A549 (cell line): Measurements from ENCODE around the gene SPP2. TPM values are rescaled to one million over a fixed set of nuclear protein-coding genes. Genes with fewer than 3 reads are reported as not detected.

Source experiments
- ATAC-seq, 2 experiments: fragments of 200-7000 bp in 1 of 2; fragments of >200 bp in 1 of 2; cut with Nextera tagmentation in 1 of 2; cut with Tn5 transposase in 1 of 2; 3 replicates each; pipeline versions ENCODE4 v1.8.0 to v1.9.1; 2018 to 2020; ENCODE audit warnings: mild to moderate bottlenecking in 1 of 2, moderate library complexity in 1 of 2
- CTCF ChIA-PET: fragments of 300-600 bp; sonication (Branson Sonifier 250); formaldehyde crosslinking; extraction: SDS; loops from one replicate; lab custom pipeline; 2021; ENCODE audit warnings: antibody characterized with exemption, inconsistent platforms; lab: Yijun Ruan, JAX
- POLR2A ChIA-PET: fragments of 350-600 bp; formaldehyde crosslinking; extraction: SDS; loops from one replicate; lab custom pipeline; 2021; ENCODE audit warnings: antibody characterized with exemption, inconsistent platforms; lab: Yijun Ruan, JAX
- DNase-seq, 2 experiments: peaks; one replicate each; pipeline versions ENCODE4 v3.0.0 to v3.0.0-alpha.2; 2011 to 2016; ENCODE audit warnings: low read depth in 1 of 2, low spot score in 1 of 2
- FAIRE-seq: peaks from 2 replicates; lab custom pipeline; 2011; peaks lifted over from hg19 to GRCh38; lab: Jason Lieb, UNC
- H3K27ac ChIP-seq, 2 experiments: fragments of >200 bp; sonication (Bioruptor Twin); formaldehyde crosslinking; 3 replicates each; pipeline ENCODE4 v1.5.1; 2016 to 2017
- H3K4me1 ChIP-seq: fragments of >200 bp; sonication (Bioruptor Twin); formaldehyde crosslinking; 3 replicates; pipeline ENCODE4 v1.6.1; 2016
- H3K4me2 ChIP-seq: fragments of >200 bp; sonication (Bioruptor Twin); formaldehyde crosslinking; 3 replicates; pipeline ENCODE4 v1.6.1; 2016
- H3K4me3 ChIP-seq: fragments of >200 bp; sonication (Bioruptor Twin); formaldehyde crosslinking; 3 replicates; pipeline ENCODE4 v1.5.1; 2016
- H3K9me3 ChIP-seq: fragments of >200 bp; sonication (Bioruptor Twin); formaldehyde crosslinking; 3 replicates; pipeline ENCODE4 v1.6.1; 2016
- BCL3 ChIP-seq: fragments of >200 bp; sonication (Bioruptor Twin); formaldehyde crosslinking; IDR thresholded peaks from 3 replicates; pipeline ENCODE4 v1.6.1; 2016
- CEBPB ChIP-seq, 2 experiments: fragments of >200 bp in 1 of 2; sonication (Bioruptor Twin) in 1 of 2; formaldehyde crosslinking in 1 of 2; IDR thresholded peaks; 2 replicates each; pipeline ENCODE4 v1.6.1; 2012 to 2016
- ELK1 ChIP-seq: fragments of 150-350 bp; IDR thresholded peaks from 2 replicates; pipeline ENCODE4 v1.6.1; 2014; ENCODE audit warnings: low read depth, mild to moderate bottlenecking, low read length
- ESRRA ChIP-seq: fragments of 150-350 bp; IDR thresholded peaks from 2 replicates; pipeline ENCODE4 v1.6.1; 2014; ENCODE audit warnings: mild to moderate bottlenecking, low read length, borderline replicate concordance
- FOSL2 ChIP-seq, 2 experiments: fragments of 450-650 bp in 1 of 2; fragments of >200 bp in 1 of 2; sonication (Bioruptor Twin) in 1 of 2; formaldehyde crosslinking; IDR thresholded peaks; 2 replicates each; pipeline versions ENCODE4 v1.5.0 to v1.6.1; 2016 to 2020; ENCODE audit warnings: mild to moderate bottlenecking in 1 of 2, moderate library complexity in 1 of 2
- HOXB5 ChIP-seq: fragments of 250-450 bp; sonication (Bioruptor Pico); IDR thresholded peaks from 2 replicates; pipeline ENCODE4 v1.5.0; 2020; ENCODE audit warnings: mild to moderate bottlenecking, moderate library complexity
- JUN ChIP-seq, 2 experiments: fragments of >200 bp; sonication (Bioruptor Twin); formaldehyde crosslinking; IDR thresholded peaks; 2 replicates in 1 of 2; 3 replicates in 1 of 2; pipeline ENCODE4 v1.6.1; 2016 to 2017
- KDM1A ChIP-seq: fragments of 200-600 bp; sonication (generic); IDR thresholded peaks from 2 replicates; pipeline ENCODE4 v1.6.1; 2016; ENCODE audit warnings: low read depth, mild to moderate bottlenecking
- MAZ ChIP-seq: fragments of 150-350 bp; IDR thresholded peaks from 2 replicates; pipeline ENCODE4 v1.6.1; 2014; ENCODE audit warnings: antibody characterized with exemption, low read depth, low read length, borderline replicate concordance
- NFE2L2 ChIP-seq: fragments of 150-350 bp; conservative IDR thresholded peaks from 2 replicates; pipeline ENCODE4 v1.6.1; 2014; ENCODE audit warnings: low read length
- POLR2A ChIP-seq: IDR thresholded peaks from 2 replicates; pipeline ENCODE4 v1.6.1; 2012; ENCODE audit warnings: mild to moderate bottlenecking, low read length
- POLR2AphosphoS2 ChIP-seq: conservative IDR thresholded peaks from 2 replicates; pipeline ENCODE4 v1.6.1; 2012; ENCODE audit warnings: low read length, improper control_type of control experiment, inconsistent platforms
- RAD21 ChIP-seq, 2 experiments: fragments of >200 bp in 1 of 2; sonication (Bioruptor Twin) in 1 of 2; formaldehyde crosslinking in 1 of 2; IDR thresholded peaks in 1 of 2; conservative IDR thresholded peaks in 1 of 2; 2 replicates in 1 of 2; 3 replicates in 1 of 2; pipeline ENCODE4 v1.6.1; 2012 to 2018; ENCODE audit warnings: inconsistent platforms in 1 of 2
- RARB ChIP-seq: fragments of 250-450 bp; sonication (Bioruptor Pico); IDR thresholded peaks from 2 replicates; pipeline ENCODE4 v1.8.0; 2021; ENCODE audit warnings: mild to moderate bottlenecking, moderate library complexity
- RCOR1 ChIP-seq: fragments of 150-350 bp; IDR thresholded peaks from 2 replicates; pipeline ENCODE4 v1.6.1; 2014; ENCODE audit warnings: antibody characterized with exemption, low read length, low read depth
- SMC3 ChIP-seq: fragments of >200 bp; sonication (Bioruptor Twin); formaldehyde crosslinking; IDR thresholded peaks from 3 replicates; pipeline ENCODE4 v1.6.1; 2018; ENCODE audit warnings: inconsistent platforms
- SREBF2 ChIP-seq: fragments of 450-650 bp; IDR thresholded peaks from 2 replicates; pipeline ENCODE4 v1.6.1; 2014; ENCODE audit warnings: mild to moderate bottlenecking, moderate library complexity
- ZC3H11A ChIP-seq: fragments of 450-650 bp; IDR thresholded peaks from 2 replicates; pipeline ENCODE4 v1.6.1; 2014; ENCODE audit warnings: antibody characterized with exemption, mild to moderate bottlenecking
- ZFP36 ChIP-seq: fragments of 450-650 bp; IDR thresholded peaks from 2 replicates; pipeline ENCODE4 v1.6.1; 2014; ENCODE audit warnings: borderline replicate concordance; ENCODE audit not compliant: partially characterized antibody
- WGBS: methylation state at CpG from one replicate; pipeline ENCODE4 v1.1.6; 2017; ENCODE audit errors: missing lambda C conversion rate; 5-methylcytosine and 5-hydroxymethylcytosine counted together
- polyA plus RNA-seq, 4 experiments: library from polyadenylated mRNA; depleted of rRNA in 3 of 4; stranded (reverse); fragments of >200 nt; fragmentation: RNase III in 1 of 4; extraction: RNeasy Plus Mini Kit Qiagen cat#74134 plus additional on column Dnase treatment in 1 of 4; gene quantifications; 2 replicates in 3 of 4; 3 replicates in 1 of 4; pipeline ENCODE4 v1.2.3, GENCODE V29; 2011 to 2017
- TF ChIP-seq, protein P1 (sequence below): IDR thresholded peaks from 2 replicates; pipeline ENCODE4 v1.6.1; 2012
- TF ChIP-seq, protein P2 (sequence below): IDR thresholded peaks from 2 replicates; pipeline ENCODE4 v1.6.1; 2012; ENCODE audit warnings: low read depth, borderline replicate concordance

Gene SPP2
- polyA plus RNA-seq, 2 of the 4 experiments (the other 2 are of a cell fraction): not detected

DNA sequence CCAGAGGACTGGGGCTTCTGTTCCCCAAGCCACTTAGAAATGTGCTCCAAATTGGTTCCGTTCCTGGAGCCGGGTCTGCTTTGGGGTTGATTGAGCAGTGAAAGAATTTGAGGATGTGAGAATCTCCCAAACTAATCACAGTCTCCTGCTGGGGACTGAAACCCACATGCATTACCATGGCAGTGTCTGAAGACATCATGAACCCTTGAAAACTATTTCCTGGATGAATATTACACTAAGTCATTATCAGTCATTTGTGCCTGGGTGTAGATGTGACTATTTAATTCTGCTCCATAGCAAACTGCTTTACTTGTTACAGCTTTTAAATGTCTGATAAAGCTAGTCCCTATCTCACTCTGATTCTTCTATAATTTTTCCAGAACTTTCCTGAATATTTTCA, 27.6 kb downstream of the SPP2 start:
- ATAC-seq (no peak), DNase-seq (no peak), FAIRE-seq (no peak)
- WGBS: 80% methylated on average over 2 of the region's 2 CpGs
- Histone ChIP-seq H3K27ac (no peak overlapping the region), H3K9me3 (no peaks in the 10 kb centered on the region), H3K4me2 (no peak overlapping the region), H3K4me3 (no peak overlapping the region), H3K4me1 (peaks cover 16% of the 10 kb centered on the region)
- TF ChIP-seq SREBF2: no peak
- no peak for TF ChIP-seq ZFP36
- TF ChIP-seq RARB (CRISPR knock-in tag): no peak
- TF ChIP-seq HOXB5 (CRISPR knock-in tag): no peak
- TF ChIP-seq POLR2AphosphoS2: no peak
- TF ChIP-seq RCOR1: no peak
- no peak for TF ChIP-seq ESRRA
- no peak for TF ChIP-seq NFE2L2
- TF ChIP-seq, protein P1, sequence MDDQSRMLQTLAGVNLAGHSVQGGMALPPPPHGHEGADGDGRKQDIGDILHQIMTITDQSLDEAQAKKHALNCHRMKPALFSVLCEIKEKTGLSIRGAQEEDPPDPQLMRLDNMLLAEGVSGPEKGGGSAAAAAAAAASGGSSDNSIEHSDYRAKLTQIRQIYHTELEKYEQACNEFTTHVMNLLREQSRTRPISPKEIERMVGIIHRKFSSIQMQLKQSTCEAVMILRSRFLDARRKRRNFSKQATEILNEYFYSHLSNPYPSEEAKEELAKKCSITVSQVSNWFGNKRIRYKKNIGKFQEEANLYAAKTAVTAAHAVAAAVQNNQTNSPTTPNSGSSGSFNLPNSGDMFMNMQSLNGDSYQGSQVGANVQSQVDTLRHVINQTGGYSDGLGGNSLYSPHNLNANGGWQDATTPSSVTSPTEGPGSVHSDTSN: no peak
- TF ChIP-seq ELK1: no peak
- TF ChIP-seq KDM1A: no peak
- TF ChIP-seq JUN (IDR thresholded peaks at IDR 0.05): no peak
- no peak for TF ChIP-seq POLR2A
- TF ChIP-seq CEBPB (IDR thresholded peaks at IDR 0.05): no peak
- no peak for TF ChIP-seq ZC3H11A
- TF ChIP-seq, protein P2, sequence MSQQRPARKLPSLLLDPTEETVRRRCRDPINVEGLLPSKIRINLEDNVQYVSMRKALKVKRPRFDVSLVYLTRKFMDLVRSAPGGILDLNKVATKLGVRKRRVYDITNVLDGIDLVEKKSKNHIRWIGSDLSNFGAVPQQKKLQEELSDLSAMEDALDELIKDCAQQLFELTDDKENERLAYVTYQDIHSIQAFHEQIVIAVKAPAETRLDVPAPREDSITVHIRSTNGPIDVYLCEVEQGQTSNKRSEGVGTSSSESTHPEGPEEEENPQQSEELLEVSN: no peak
- POLR2A ChIA-PET: no interaction called here
- CTCF ChIA-PET: interaction anchor here (0.8 kb wide), 1 partner anchor 12 kb away, joined by 3 read pairs; no protein-coding TSS in a partner anchor

GRCh38 chr2:234081970-234082822, 31.7 kb downstream of the SPP2 start:
- ChIA-PET POLR2A (no interaction called here), CTCF (interaction anchor here (1.0 to 1.2 kb wide), 2 partner anchors 10 to 53 kb away, joined by 3 to 5 read pairs; no protein-coding TSS in a partner anchor)
- 30% methylated on average over 15 of the region's 15 CpGs for WGBS
- H3K9me3 ChIP-seq: no peaks in the 10 kb centered on the region
- FAIRE-seq: no peak
- peaks cover 21% of the 10 kb centered on the region for H3K4me1 ChIP-seq
- peak in 1 of 2 experiments; percentile 39 for DNase-seq
- ATAC-seq: peak; percentile 56 to 62
- TF ChIP-seq RAD21 (conservative IDR thresholded peaks at IDR 0.05 in 1 of 2, IDR thresholded peaks at IDR 0.05 in 1 of 2): peak in 1 of 2 experiments; percentile 25; a peak in 1 of 5 replicates
- no peak for TF ChIP-seq CEBPB (IDR thresholded peaks at IDR 0.05)
- no peak for TF ChIP-seq FOSL2 (IDR thresholded peaks at IDR 0.05)
- TF ChIP-seq FOSL2 (CRISPR knock-in tag; IDR thresholded peaks at IDR 0.05): no peak
- no peak for TF ChIP-seq BCL3
- TF ChIP-seq MAZ: no peak
- 0 out of 3 replicates have a peak, but pooled peaks have one; percentile 12 for TF ChIP-seq SMC3
- H3K4me3 ChIP-seq: no peak overlapping the region
- peak overlapping the region; percentile 65 for H3K4me2 ChIP-seq
- peak overlapping the region; percentile 58 to 60; a peak in 5 of 6 replicates for H3K27ac ChIP-seq
